Measurements from ENCODE around the gene FAM228A.
"Not testable (repeated sequence)": the region's sequence is repeated elsewhere in the genome, so short reads cannot be mapped to it uniquely, and the experiment has no call there.

Gene FAM228A

GRCh38 chr2:24169023-24169422, 5.8 kb upstream of the FAM228A start:
- H3K27ac Mint-ChIP-seq = no peak overlapping the region
- H3K4me1 Mint-ChIP-seq (ENCODE audit: low read depth) = peaks cover 33% of the 10 kb centered on the region
- intact Hi-C loops (cut with micrococcal nuclease) = no loop called here
- peaks cover 5% of the 10 kb centered on the region for H3K9me3 Mint-ChIP-seq
- H3K27me3 Mint-ChIP-seq = peaks cover 4% of the 10 kb centered on the region
- peaks cover 4% of the 10 kb centered on the region for H3K36me3 Mint-ChIP-seq (ENCODE audit: low read depth)
- H3K4me3 Mint-ChIP-seq = no peak overlapping the region

DNA sequence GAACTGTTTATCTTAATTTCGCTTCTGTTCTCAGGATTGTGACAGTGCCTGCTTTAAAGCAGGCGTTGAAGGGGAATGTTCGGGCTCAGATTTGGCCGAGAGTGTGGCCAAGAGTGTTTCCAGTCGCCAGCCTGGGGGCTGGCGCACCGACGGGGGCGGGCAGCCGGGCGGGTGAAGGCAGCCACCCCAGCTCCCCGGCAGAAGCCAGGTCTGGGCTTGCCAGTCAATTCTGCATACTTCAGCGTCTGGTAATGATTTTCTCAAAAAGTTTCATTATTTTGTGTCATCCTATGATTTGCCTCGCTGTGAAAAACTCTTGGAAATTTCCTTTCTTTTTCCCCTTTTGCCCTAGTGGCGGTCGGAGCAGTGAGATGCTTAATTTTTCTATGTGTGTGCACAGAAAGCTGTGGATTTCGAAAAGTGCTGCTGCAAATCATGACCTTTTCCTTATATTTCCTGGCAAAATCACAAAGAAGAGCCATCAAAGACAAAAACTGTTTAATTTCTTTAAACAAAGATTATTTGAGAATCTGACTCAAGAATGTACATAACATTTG, 856 bp downstream of the FAM228A start:
- Mint-ChIP-seq H3K9me3 (peaks cover 11% of the 10 kb centered on the region), H3K4me1 (ENCODE audit: low read depth) (peaks cover 7% of the 10 kb centered on the region), H3K4me3 (no peak overlapping the region), H3K27ac (no peak overlapping the region), H3K27me3 (peaks cover 12% of the 10 kb centered on the region), H3K36me3 (ENCODE audit: low read depth) (peaks cover 7% of the 10 kb centered on the region)
- intact Hi-C loops (cut with micrococcal nuclease) = no loop called here

DNA sequence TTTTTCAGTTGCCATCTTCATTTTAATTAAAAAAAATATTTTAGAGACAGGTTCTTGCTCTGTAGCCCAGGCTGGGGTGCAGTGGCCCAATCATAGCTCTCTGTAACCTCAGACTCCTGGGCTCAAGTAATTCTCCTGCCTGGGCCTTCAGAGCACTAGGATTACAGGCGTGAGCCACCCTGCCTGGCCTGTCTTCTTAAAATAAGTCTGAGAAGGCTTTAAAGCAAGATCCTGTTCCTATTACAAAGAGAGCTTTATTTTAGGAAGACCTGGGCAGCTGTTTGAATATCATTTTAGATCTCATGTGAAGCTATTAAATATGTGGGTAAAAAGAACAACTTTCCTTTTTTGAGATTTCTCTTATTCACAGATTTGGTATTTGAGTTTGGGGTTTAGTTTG, 1.5 kb downstream of the FAM228A start:
- intact Hi-C loops (cut with micrococcal nuclease) = no loop called here
- Mint-ChIP-seq H3K27me3 (peaks cover 12% of the 10 kb centered on the region), H3K4me3 (no peak overlapping the region), H3K36me3 (ENCODE audit: low read depth) (peaks cover 7% of the 10 kb centered on the region), H3K9me3 (peaks cover 11% of the 10 kb centered on the region), H3K4me1 (ENCODE audit: low read depth) (peaks cover 7% of the 10 kb centered on the region), H3K27ac (no peak overlapping the region)

GRCh38 chr2:24179683-24180082, 4.8 kb downstream of the FAM228A start:
- Mint-ChIP-seq H3K4me1 (ENCODE audit: low read depth) (no peaks in the 10 kb centered on the region), H3K36me3 (ENCODE audit: low read depth) (no peaks in the 10 kb centered on the region), H3K27me3 (peaks cover 4% of the 10 kb centered on the region), H3K4me3 (no peak overlapping the region), H3K27ac (no peak overlapping the region), H3K9me3 (no peaks in the 10 kb centered on the region)
- intact Hi-C loops (cut with micrococcal nuclease) = no loop called here

GRCh38 chr2:24181849-24182248, 7.0 kb downstream of the FAM228A start:
- Mint-ChIP-seq H3K4me3 (no peak overlapping the region), H3K27ac (no peak overlapping the region), H3K4me1 (ENCODE audit: low read depth) (no peaks in the 10 kb centered on the region), H3K27me3 (no peaks in the 10 kb centered on the region), H3K9me3 (no peaks in the 10 kb centered on the region), H3K36me3 (ENCODE audit: low read depth) (no peaks in the 10 kb centered on the region)
- intact Hi-C loops (cut with micrococcal nuclease) = no loop called here

DNA sequence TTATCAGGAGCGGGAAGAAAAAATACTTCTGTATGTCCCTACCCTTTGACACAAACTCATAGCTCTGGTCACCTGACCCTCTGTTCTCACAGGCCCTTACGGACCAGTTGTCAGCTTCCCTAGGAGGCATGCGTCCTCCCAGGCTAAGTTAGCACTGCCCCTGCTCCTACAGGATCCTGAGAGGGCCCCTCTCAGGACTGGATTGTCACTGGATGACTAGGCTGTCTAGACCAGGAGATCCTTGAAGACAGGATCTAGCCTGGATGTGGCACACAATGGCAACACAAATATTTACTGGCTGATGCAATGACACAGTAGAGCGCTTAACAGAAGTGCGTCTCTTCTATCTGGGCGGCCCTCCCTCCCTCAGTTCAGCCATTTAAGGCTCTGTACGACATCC, 7.7 kb downstream of the FAM228A start:
- no peak overlapping the region for H3K27ac Mint-ChIP-seq
- no peaks in the 10 kb centered on the region for H3K9me3 Mint-ChIP-seq
- H3K4me3 Mint-ChIP-seq = no peak overlapping the region
- intact Hi-C loops (cut with micrococcal nuclease) = no loop called here
- no peaks in the 10 kb centered on the region for H3K27me3 Mint-ChIP-seq
- no peaks in the 10 kb centered on the region for H3K4me1 Mint-ChIP-seq (ENCODE audit: low read depth)
- H3K36me3 Mint-ChIP-seq (ENCODE audit: low read depth) = no peaks in the 10 kb centered on the region

- Mint-ChIP-seq H3K4me1 (ENCODE audit: low read depth) (no peaks in the 10 kb centered on the region), H3K9me3 (no peaks in the 10 kb centered on the region), H3K27ac (no peak overlapping the region), H3K36me3 (ENCODE audit: low read depth) (no peaks in the 10 kb centered on the region), H3K4me3 (no peak overlapping the region), H3K27me3 (no peaks in the 10 kb centered on the region)
- intact Hi-C loops (cut with micrococcal nuclease) = no loop called here
These were observed 8.7 kb downstream of the FAM228A start for GRCh38 chr2:24183366-24184069.

- Mint-ChIP-seq H3K9me3 (no peaks in the 10 kb centered on the region), H3K36me3 (ENCODE audit: low read depth) (no peaks in the 10 kb centered on the region), H3K27ac (no peak overlapping the region)
These were observed 14.7 kb downstream of the FAM228A start for GRCh38 chr2:24189551-24189950.

GRCh38 chr2:24190503-24190902, 15.7 kb downstream of the FAM228A start:
- intact Hi-C loops (cut with micrococcal nuclease) = no loop called here
- no peak overlapping the region for H3K27ac Mint-ChIP-seq
- no peaks in the 10 kb centered on the region for H3K9me3 Mint-ChIP-seq

More at GRCh38 chr2:24189551-24189950, 14.7 kb downstream of the FAM228A start:
- no peaks in the 10 kb centered on the region for H3K27me3 Mint-ChIP-seq
- intact Hi-C loops (cut with micrococcal nuclease) = no loop called here
- H3K4me3 Mint-ChIP-seq = no peak overlapping the region
- no peaks in the 10 kb centered on the region for H3K4me1 Mint-ChIP-seq (ENCODE audit: low read depth)

DNA sequence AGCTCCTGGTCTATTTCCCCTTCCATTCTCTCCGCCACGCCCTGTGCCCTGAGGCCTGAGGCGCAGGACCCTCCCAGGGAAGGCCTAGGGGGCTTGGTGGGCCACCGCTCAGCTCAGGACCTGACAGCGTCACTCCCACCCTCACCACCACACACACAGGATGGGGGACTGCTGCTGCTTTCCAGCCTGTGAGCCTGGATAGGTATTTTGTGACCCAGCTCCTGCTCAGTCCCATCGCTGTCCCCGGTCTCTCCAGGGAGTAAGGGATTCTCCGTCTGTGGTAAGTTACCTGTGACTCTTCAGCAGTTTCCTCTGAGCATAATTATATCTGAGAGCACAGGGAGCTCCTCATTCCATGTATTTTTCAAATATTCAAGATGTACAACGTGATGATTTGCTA, 16.3 kb downstream of the FAM228A start:
- H3K27me3 Mint-ChIP-seq = no peaks in the 10 kb centered on the region
- no peaks in the 10 kb centered on the region for H3K4me1 Mint-ChIP-seq (ENCODE audit: low read depth)
- H3K27ac Mint-ChIP-seq = no peak overlapping the region
- intact Hi-C loops (cut with micrococcal nuclease) = no loop called here
- no peak overlapping the region for H3K4me3 Mint-ChIP-seq
- no peaks in the 10 kb centered on the region for H3K36me3 Mint-ChIP-seq (ENCODE audit: low read depth)
- no peaks in the 10 kb centered on the region for H3K9me3 Mint-ChIP-seq

More at GRCh38 chr2:24190503-24190902, 15.7 kb downstream of the FAM228A start:
- Mint-ChIP-seq H3K27me3 (no peaks in the 10 kb centered on the region), H3K36me3 (ENCODE audit: low read depth) (no peaks in the 10 kb centered on the region), H3K4me3 (no peak overlapping the region), H3K4me1 (ENCODE audit: low read depth) (no peaks in the 10 kb centered on the region)

DNA sequence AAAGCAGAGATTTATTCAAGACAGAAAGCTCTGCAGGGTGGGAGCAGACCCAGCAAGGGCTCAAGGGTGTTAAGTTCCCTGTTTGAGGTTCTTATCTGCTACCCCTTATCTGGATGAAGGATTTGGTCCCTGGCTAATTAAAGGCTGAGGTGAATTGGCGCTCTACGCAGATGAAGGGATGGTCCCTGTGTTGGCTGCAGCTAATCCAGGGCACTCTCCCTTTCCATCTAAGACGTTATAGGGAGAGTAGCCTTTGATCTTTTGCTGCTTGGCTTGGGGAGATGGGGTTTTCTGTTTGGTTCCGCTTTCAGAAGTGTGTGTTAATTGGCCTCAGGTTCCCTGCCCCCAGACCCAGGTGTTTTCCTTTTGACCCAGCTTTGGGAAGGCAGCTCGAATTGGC, 17.0 kb downstream of the FAM228A start:
- Mint-ChIP-seq H3K27me3 (peaks cover 3% of the 10 kb centered on the region), H3K36me3 (ENCODE audit: low read depth) (no peaks in the 10 kb centered on the region), H3K4me1 (ENCODE audit: low read depth) (no peaks in the 10 kb centered on the region), H3K27ac (no peak overlapping the region), H3K9me3 (peaks cover 7% of the 10 kb centered on the region), H3K4me3 (no peak overlapping the region)
- intact Hi-C loops (cut with micrococcal nuclease) = no loop called here

- H3K4me3 Mint-ChIP-seq; intact Hi-C loops (cut with micrococcal nuclease); H3K27ac Mint-ChIP-seq; H3K4me1 Mint-ChIP-seq (ENCODE audit: low read depth); H3K27me3 Mint-ChIP-seq: not testable (repeated sequence)
- peaks cover 25% of the 10 kb centered on the region for H3K36me3 Mint-ChIP-seq (ENCODE audit: low read depth)
- H3K9me3 Mint-ChIP-seq = peaks cover 28% of the 10 kb centered on the region
These were observed 22.4 kb downstream of the FAM228A start for GRCh38 chr2:24197213-24197612.

DNA sequence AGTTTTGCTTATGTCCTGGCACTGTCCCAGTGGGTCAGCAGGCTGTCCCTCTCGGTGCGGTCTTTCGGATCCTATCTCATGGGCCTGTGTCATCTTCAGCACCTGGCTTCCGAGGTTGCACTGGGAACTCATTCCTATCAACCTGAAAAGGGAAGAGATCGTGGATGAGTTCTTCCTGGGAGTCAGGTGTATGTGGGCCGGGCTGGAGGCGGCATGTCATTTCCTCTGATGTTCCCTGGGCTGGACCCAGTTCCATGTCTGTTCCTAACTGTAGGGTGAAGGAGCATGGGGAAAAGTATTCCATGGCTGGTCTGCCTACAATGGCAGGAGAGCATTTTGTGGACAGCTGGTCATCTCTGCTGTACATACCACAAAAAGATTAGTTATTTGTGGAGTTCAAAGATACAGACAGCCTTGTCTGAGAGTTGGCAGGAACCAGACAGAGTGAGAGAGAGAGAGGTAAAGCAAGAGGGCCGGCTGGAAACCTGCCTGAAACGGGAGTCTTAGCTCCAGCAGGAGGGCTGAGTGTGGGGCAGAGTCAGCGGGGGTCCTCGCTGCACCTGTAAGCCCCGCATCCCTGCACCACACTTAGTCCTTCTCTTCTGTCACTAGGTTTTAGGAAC, 25.2 kb downstream of the FAM228A start:
- intact Hi-C loops (cut with micrococcal nuclease) = no loop called here
- peaks cover 53% of the 10 kb centered on the region for H3K36me3 Mint-ChIP-seq (ENCODE audit: low read depth)
- no peak overlapping the region for H3K27ac Mint-ChIP-seq
- H3K9me3 Mint-ChIP-seq = peaks cover 28% of the 10 kb centered on the region
- H3K4me3 Mint-ChIP-seq = no peak overlapping the region
- peaks cover 3% of the 10 kb centered on the region for H3K27me3 Mint-ChIP-seq
- H3K4me1 Mint-ChIP-seq (ENCODE audit: low read depth) = no peaks in the 10 kb centered on the region

DNA sequence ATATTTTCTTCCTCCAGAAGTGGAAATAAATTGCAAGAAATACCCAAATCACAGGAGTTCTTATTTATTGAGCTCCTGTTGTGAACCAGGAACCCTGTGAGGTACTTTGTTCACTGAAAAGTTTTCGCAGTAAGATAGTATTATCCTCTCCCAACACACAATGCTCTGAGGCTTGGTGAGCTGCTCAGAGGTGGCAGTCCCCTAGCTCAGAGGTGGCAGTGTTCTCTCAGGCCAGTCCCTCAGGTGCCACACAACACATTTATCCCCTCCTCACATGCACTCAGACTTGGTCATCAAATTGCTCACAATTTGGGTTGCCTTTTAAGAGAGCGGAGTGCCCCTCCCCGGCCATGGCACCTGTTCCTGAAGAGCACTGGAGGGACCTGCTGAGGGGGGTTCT, 25.9 kb downstream of the FAM228A start:
- H3K27ac Mint-ChIP-seq = no peak overlapping the region
- H3K4me3 Mint-ChIP-seq = no peak overlapping the region
- H3K9me3 Mint-ChIP-seq = peaks cover 28% of the 10 kb centered on the region
- H3K4me1 Mint-ChIP-seq (ENCODE audit: low read depth) = no peaks in the 10 kb centered on the region
- H3K36me3 Mint-ChIP-seq (ENCODE audit: low read depth) = peaks cover 60% of the 10 kb centered on the region
- intact Hi-C loops (cut with micrococcal nuclease) = no loop called here
- H3K27me3 Mint-ChIP-seq = peaks cover 3% of the 10 kb centered on the region
